Measurements from ENCODE around the gene EYS.

Gene EYS

GRCh38 chr6:64197246-64197645 is 1509.8 kb downstream of the EYS start (continued):
- TF ChIP-seq CREB5 (CRISPR knock-in tag; IDR thresholded peaks at IDR 0.05; ENCODE audit: low read depth) = no peak
- no peak for TF ChIP-seq ZNF8 (CRISPR knock-in tag; IDR thresholded peaks at IDR 0.05)
- TF ChIP-seq PPARA (CRISPR knock-in tag; IDR thresholded peaks at IDR 0.05; ENCODE audit: borderline replicate concordance) = no peak
- TF ChIP-seq ESRRG (CRISPR knock-in tag; IDR thresholded peaks at IDR 0.05) = no peak
- no peak for TF ChIP-seq RARB (CRISPR knock-in tag; IDR thresholded peaks at IDR 0.05)
- no peak for TF ChIP-seq ZFP30 (CRISPR knock-in tag; IDR thresholded peaks at IDR 0.05)
- TF ChIP-seq GLIS3 (CRISPR knock-in tag; IDR thresholded peaks at IDR 0.05) = no peak
- no peak for TF ChIP-seq OSR1 (CRISPR knock-in tag; IDR thresholded peaks at IDR 0.05)
- TF ChIP-seq SNAI2 (CRISPR knock-in tag; IDR thresholded peaks at IDR 0.05) = no peak
- TF ChIP-seq ZC3H10 (CRISPR knock-in tag; IDR thresholded peaks at IDR 0.05) = no peak

GRCh38 chr6:64186592-64186991 is 1520.4 kb downstream of the EYS start:
- no peak for ATAC-seq
- TF ChIP-seq ZNF8 (CRISPR knock-in tag; IDR thresholded peaks at IDR 0.05) (no peak), ZNF70 (CRISPR knock-in tag; IDR thresholded peaks at IDR 0.05) (no peak), BACH2 (CRISPR knock-in tag; IDR thresholded peaks at IDR 0.05; ENCODE audit: borderline replicate concordance) (no peak), ISL1 (CRISPR knock-in tag; IDR thresholded peaks at IDR 0.05) (no peak)

- TF ChIP-seq SNAI2 (CRISPR knock-in tag; IDR thresholded peaks at IDR 0.05) (no peak), TSHZ2 (CRISPR knock-in tag; IDR thresholded peaks at IDR 0.05) (no peak), BACH2 (CRISPR knock-in tag; IDR thresholded peaks at IDR 0.05; ENCODE audit: borderline replicate concordance) (no peak), ARNTL (CRISPR knock-in tag; IDR thresholded peaks at IDR 0.05; ENCODE audit: borderline replicate concordance, low read depth) (no peak), GLIS3 (CRISPR knock-in tag; IDR thresholded peaks at IDR 0.05) (no peak), POU6F1 (CRISPR knock-in tag; IDR thresholded peaks at IDR 0.05; ENCODE audit: borderline replicate concordance, low read depth) (no peak), PPARA (CRISPR knock-in tag; IDR thresholded peaks at IDR 0.05; ENCODE audit: borderline replicate concordance) (no peak)
Observed at GRCh38 chr6:64185621-64186020, 1521.4 kb downstream of the EYS start.

GRCh38 chr6:64175296-64175695 is 1531.7 kb downstream of the EYS start:
- TF ChIP-seq ZNF565 (CRISPR knock-in tag; conservative IDR thresholded peaks at IDR 0.05; ENCODE audit: low read depth) = no peak
- no peak for TF ChIP-seq CSDC2 (CRISPR knock-in tag; IDR thresholded peaks at IDR 0.05)
- TF ChIP-seq RARB (CRISPR knock-in tag; IDR thresholded peaks at IDR 0.05) = no peak
- no peak for ATAC-seq

More at GRCh38 chr6:64185621-64186020, 1521.4 kb downstream of the EYS start:
- no peak for ATAC-seq

GRCh38 chr6:64170316-64170715 is 1536.7 kb downstream of the EYS start:
- ATAC-seq = no peak
- TF ChIP-seq PPARA (CRISPR knock-in tag; IDR thresholded peaks at IDR 0.05; ENCODE audit: borderline replicate concordance) (no peak), ISL1 (CRISPR knock-in tag; IDR thresholded peaks at IDR 0.05) (no peak), OSR1 (CRISPR knock-in tag; IDR thresholded peaks at IDR 0.05) (no peak), GLIS3 (CRISPR knock-in tag; IDR thresholded peaks at IDR 0.05) (no peak), ZNF8 (CRISPR knock-in tag; IDR thresholded peaks at IDR 0.05) (no peak), CSRNP3 (CRISPR knock-in tag; IDR thresholded peaks at IDR 0.05) (no peak), ZC3H10 (CRISPR knock-in tag; IDR thresholded peaks at IDR 0.05) (no peak), CSDC2 (CRISPR knock-in tag; IDR thresholded peaks at IDR 0.05) (no peak), ESRRG (CRISPR knock-in tag; IDR thresholded peaks at IDR 0.05) (no peak), ZFP30 (CRISPR knock-in tag; IDR thresholded peaks at IDR 0.05) (no peak), ARNTL (CRISPR knock-in tag; IDR thresholded peaks at IDR 0.05; ENCODE audit: borderline replicate concordance, low read depth) (no peak), POU6F1 (CRISPR knock-in tag; IDR thresholded peaks at IDR 0.05; ENCODE audit: borderline replicate concordance, low read depth) (no peak), TSHZ2 (CRISPR knock-in tag; IDR thresholded peaks at IDR 0.05) (no peak), ZNF70 (CRISPR knock-in tag; IDR thresholded peaks at IDR 0.05) (no peak)

Data from SK-N-SH treated with all-trans-retinoic acid at 6 μM for 48 hours (cell line).